ENCODE data around the gene ZCCHC17.

ZCCHC17 gene

GRCh38 chr1:31370565-31370964 lies 73.7 kb downstream of the ZCCHC17 start:
- H3K4me3 ChIP-seq (ENCODE audit: severe bottlenecking) = no peak overlapping the region
- 0 out of 2 replicates have a peak, but pooled peaks cover 2% of the 10 kb centered on the region for H3K36me3 ChIP-seq (ENCODE audit: low read depth)
- ATAC-seq (ENCODE audit: low read depth) = no peak
- DNase-seq (ENCODE audit: low spot score) = no peak
- no peaks in the 10 kb centered on the region for H3K27me3 ChIP-seq (ENCODE audit: insufficient read depth, poor library complexity, severe bottlenecking)
- TF ChIP-seq, protein P1, sequence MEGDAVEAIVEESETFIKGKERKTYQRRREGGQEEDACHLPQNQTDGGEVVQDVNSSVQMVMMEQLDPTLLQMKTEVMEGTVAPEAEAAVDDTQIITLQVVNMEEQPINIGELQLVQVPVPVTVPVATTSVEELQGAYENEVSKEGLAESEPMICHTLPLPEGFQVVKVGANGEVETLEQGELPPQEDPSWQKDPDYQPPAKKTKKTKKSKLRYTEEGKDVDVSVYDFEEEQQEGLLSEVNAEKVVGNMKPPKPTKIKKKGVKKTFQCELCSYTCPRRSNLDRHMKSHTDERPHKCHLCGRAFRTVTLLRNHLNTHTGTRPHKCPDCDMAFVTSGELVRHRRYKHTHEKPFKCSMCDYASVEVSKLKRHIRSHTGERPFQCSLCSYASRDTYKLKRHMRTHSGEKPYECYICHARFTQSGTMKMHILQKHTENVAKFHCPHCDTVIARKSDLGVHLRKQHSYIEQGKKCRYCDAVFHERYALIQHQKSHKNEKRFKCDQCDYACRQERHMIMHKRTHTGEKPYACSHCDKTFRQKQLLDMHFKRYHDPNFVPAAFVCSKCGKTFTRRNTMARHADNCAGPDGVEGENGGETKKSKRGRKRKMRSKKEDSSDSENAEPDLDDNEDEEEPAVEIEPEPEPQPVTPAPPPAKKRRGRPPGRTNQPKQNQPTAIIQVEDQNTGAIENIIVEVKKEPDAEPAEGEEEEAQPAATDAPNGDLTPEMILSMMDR (IDR thresholded peaks at IDR 0.05; ENCODE audit: poor library complexity, severe bottlenecking) = no peak
- H3K27ac ChIP-seq (ENCODE audit: poor library complexity, severe bottlenecking) = no peak overlapping the region
- H3K9me3 ChIP-seq (ENCODE audit: severe bottlenecking) = no peaks in the 10 kb centered on the region
- H3K4me1 ChIP-seq (ENCODE audit: insufficient read depth, poor library complexity, severe bottlenecking) = peaks cover 10% of the 10 kb centered on the region

DNA sequence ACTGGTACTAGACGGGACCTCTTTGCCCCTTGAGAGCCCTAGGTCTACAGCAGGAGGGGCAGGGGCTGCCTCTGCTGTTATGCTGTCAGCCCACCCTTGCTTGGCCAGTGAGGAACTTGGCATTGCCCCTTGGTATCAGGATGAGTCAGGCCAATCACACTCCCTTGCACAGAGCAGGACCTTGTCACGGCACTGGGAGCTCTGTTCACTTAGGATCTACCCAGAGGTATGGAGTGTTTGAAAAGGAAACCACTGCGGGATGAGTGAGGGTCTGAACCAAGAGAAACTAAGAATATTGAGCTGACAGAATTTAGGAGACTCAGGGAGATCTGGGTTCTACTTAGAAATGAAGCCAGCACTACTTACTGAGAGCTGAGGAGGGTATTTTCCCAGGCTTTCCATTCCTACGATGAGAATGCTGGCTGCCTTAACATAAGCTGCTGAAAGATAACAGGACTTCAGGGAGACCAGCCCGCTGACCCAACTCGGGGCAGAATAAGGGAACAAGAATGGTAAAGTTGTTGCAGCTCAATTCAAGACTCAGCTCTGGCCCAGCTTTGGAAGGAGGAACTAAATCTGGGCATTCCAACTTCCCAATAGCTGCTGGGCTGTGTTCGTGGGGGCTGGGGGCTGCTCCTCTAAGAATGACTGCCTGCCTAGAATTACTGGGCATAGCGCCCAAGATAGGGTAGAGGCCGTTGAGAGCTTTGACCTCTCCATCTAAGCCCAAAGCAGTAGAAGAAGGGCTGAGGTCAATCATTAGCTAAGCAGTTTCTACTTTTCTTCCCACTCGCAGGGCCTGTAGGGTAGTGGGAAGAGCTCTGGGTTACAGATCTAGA lies 74.5 kb downstream of the ZCCHC17 start:
- Histone ChIP-seq H3K4me1 (ENCODE audit: insufficient read depth, poor library complexity, severe bottlenecking) (peaks cover 10% of the 10 kb centered on the region), H3K4me3 (ENCODE audit: severe bottlenecking) (no peak overlapping the region), H3K27ac (ENCODE audit: poor library complexity, severe bottlenecking) (no peak overlapping the region), H3K27me3 (ENCODE audit: insufficient read depth, poor library complexity, severe bottlenecking) (no peaks in the 10 kb centered on the region), H3K36me3 (ENCODE audit: low read depth) (no peaks in the 10 kb centered on the region), H3K9me3 (ENCODE audit: severe bottlenecking) (no peaks in the 10 kb centered on the region)
- ATAC-seq (ENCODE audit: low read depth) (no peak), DNase-seq (ENCODE audit: low spot score) (no peak)
- TF ChIP-seq, protein P1 (IDR thresholded peaks at IDR 0.05; ENCODE audit: poor library complexity, severe bottlenecking) = no peak

DNA sequence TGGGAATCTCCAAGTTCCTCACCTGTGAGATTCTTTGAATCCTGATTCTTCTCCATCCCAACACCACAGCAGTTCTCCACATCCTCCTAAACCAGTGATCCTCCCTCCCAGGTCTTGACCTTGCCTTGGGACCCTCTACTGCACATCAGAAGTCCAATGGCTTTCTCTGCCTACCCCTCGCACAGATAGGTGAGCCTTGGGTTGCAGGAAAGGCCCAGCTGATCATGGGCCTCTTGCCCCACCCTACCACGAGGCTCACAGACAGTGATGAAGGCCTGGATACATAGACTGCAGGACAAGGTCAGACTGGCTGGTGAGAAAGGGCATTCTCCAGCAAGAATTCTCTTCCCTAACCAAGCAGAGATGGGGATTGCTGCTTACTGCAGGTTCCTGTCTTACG lies 75.2 kb downstream of the ZCCHC17 start:
- TF ChIP-seq, protein P1 (IDR thresholded peaks at IDR 0.05; ENCODE audit: poor library complexity, severe bottlenecking) = no peak
- Histone ChIP-seq H3K9me3 (ENCODE audit: severe bottlenecking) (peaks cover under 1% of the 10 kb centered on the region), H3K27me3 (ENCODE audit: insufficient read depth, poor library complexity, severe bottlenecking) (no peaks in the 10 kb centered on the region), H3K27ac (ENCODE audit: poor library complexity, severe bottlenecking) (no peak overlapping the region), H3K36me3 (ENCODE audit: low read depth) (no peaks in the 10 kb centered on the region), H3K4me3 (ENCODE audit: severe bottlenecking) (no peak overlapping the region), H3K4me1 (ENCODE audit: insufficient read depth, poor library complexity, severe bottlenecking) (peaks cover 10% of the 10 kb centered on the region)
- ATAC-seq (ENCODE audit: low read depth) (no peak), DNase-seq (ENCODE audit: low spot score) (peak; percentile 17)

GRCh38 chr1:31372751-31373055 lies 75.9 kb downstream of the ZCCHC17 start:
- Histone ChIP-seq H3K36me3 (ENCODE audit: low read depth) (no peaks in the 10 kb centered on the region), H3K4me3 (ENCODE audit: severe bottlenecking) (no peak overlapping the region), H3K4me1 (ENCODE audit: insufficient read depth, poor library complexity, severe bottlenecking) (peaks cover 10% of the 10 kb centered on the region), H3K9me3 (ENCODE audit: severe bottlenecking) (peaks cover 4% of the 10 kb centered on the region), H3K27me3 (ENCODE audit: insufficient read depth, poor library complexity, severe bottlenecking) (no peaks in the 10 kb centered on the region), H3K27ac (ENCODE audit: poor library complexity, severe bottlenecking) (no peak overlapping the region)
- TF ChIP-seq, protein P1 (IDR thresholded peaks at IDR 0.05; ENCODE audit: poor library complexity, severe bottlenecking) = no peak
- no peak for ATAC-seq (ENCODE audit: low read depth)
- peak; percentile 36 for DNase-seq (ENCODE audit: low spot score)
